Muscle layer of colon (tissue), 2 donors: ENCODE data around the gene TGFBRAP1.

Experiments used
- H3K27ac ChIP-seq: one replicate; pipeline ENCODE4 v1.7.0; 2013; ENCODE audit warnings: low read depth, mild to moderate bottlenecking, low read length, moderate library complexity
- H3K27me3 ChIP-seq, 2 donors: one replicate each; pipeline ENCODE4 v1.7.0; 2013; ENCODE audit warnings: low read length in 2 of 2, mild to moderate bottlenecking in 2 of 2; ENCODE audit not compliant: insufficient read depth in 2 of 2, control insufficient read depth in 1 of 2
- H3K36me3 ChIP-seq: one replicate; pipeline ENCODE4 v1.7.0; 2013; ENCODE audit warnings: mild to moderate bottlenecking, low read length; ENCODE audit not compliant: insufficient read depth
- H3K4me1 ChIP-seq: one replicate; pipeline ENCODE4 v1.7.0; 2013; ENCODE audit warnings: mild to moderate bottlenecking, low read length; ENCODE audit not compliant: insufficient read depth
- H3K4me3 ChIP-seq, 2 donors: one replicate each; pipeline ENCODE4 v1.7.0; 2013; ENCODE audit warnings: low read length in 2 of 2, low read depth in 1 of 2, mild to moderate bottlenecking in 1 of 2, moderate library complexity in 1 of 2
- H3K9ac ChIP-seq: one replicate; pipeline ENCODE4 v1.7.0; 2013; ENCODE audit warnings: low read length
- H3K9me3 ChIP-seq: one replicate; pipeline ENCODE4 v1.7.0; 2013; ENCODE audit warnings: mild to moderate bottlenecking, low read length
- donor health status: abdominal sarcoma.
- donor health status: Adenocarcinoma of cecum.

TGFBRAP1 gene

DNA sequence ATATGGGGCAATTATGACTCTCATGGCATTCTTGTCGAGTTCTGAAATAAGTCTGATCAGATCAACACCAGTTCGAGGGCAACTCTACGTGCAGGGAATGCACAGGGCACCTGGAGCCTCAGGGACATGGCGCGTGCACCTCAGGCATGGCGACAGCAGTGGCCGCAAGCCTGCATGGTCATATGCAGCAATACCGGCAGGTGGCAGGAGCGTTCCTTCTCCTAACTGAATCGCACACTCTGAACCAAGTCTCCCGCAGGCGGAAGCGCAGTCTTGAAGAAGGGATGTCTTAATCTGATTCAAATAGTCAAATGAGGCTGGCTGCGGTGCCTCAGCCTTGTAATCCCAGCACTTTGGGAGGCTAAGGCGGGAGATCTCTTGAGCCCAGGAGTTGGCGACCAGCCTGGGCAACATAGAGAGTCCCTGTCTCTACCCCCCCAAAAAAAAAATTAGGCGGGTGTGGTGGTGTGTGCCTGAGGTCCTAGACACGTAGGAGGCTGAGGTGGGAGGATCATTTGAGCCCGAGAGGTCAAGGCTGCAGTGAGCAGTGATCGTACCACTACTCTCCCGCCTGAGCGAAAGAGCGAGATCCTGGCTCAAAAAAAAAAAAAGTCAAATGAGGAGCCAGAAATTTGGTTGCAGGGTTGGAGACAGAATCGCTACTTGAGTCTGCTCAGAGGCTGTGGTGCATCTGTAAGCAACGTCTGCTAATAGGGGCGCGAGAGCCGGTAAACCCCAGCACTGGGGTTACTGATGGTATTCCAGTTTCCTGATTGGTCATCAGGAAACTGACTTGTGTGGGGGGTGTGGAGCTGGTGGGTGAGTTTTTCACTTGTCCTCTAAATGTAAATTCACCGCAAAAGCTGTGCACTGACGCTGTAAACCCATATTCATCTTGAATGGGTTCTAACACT is 40.5 kb upstream of the TGFBRAP1 start:
- H3K9ac ChIP-seq: no peak overlapping the region
- H3K4me3 ChIP-seq: no peak overlapping the region
- no peak overlapping the region for H3K27ac ChIP-seq
- H3K27me3 ChIP-seq: no peaks in the 10 kb centered on the region
- H3K9me3 ChIP-seq: no peaks in the 10 kb centered on the region
- peaks cover 37% of the 10 kb centered on the region for H3K36me3 ChIP-seq
- H3K4me1 ChIP-seq: peaks cover 44% of the 10 kb centered on the region

DNA sequence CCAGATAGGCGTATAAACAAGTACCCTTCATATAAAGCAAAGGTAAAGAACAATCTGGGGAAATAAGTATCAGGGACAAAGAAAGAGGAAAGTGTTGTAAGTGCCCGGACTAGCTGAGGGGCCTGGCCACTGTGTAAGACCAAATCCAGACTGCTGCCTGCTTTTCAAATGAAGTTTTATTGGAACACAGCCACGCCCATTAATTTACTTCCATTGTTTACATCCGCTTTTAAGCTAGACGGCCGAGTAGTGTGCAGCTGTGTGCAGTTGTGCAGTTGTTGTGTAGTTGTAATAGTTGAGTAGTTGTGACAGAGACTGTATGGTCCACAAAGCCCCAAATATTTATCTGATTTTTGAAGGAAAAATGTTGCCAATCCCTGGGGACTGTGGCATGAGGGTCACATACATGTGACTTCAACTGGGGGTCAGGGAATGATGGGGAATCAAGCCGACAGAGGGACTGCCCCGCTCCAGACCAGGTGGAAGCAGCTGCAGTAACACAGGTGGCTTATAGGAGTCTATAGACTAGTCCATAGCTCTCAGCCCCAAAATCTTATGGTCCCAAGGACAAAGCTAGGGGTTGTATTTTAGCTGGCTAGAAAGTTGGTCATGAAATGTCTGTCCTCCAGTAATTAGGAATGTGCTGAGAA is 39.3 kb upstream of the TGFBRAP1 start:
- no peak overlapping the region for H3K4me3 ChIP-seq
- no peak overlapping the region for H3K27ac ChIP-seq
- no peaks in the 10 kb centered on the region for H3K9me3 ChIP-seq
- peaks cover 32% of the 10 kb centered on the region for H3K4me1 ChIP-seq
- H3K27me3 ChIP-seq: no peaks in the 10 kb centered on the region
- no peak overlapping the region for H3K9ac ChIP-seq
- H3K36me3 ChIP-seq: peaks cover 48% of the 10 kb centered on the region

GRCh38 chr2:105365206-105365605 is 35.7 kb upstream of the TGFBRAP1 start:
- H3K27me3 ChIP-seq: no peaks in the 10 kb centered on the region
- H3K9ac ChIP-seq: no peak overlapping the region
- no peak overlapping the region for H3K27ac ChIP-seq
- H3K4me1 ChIP-seq: peaks cover 18% of the 10 kb centered on the region
- H3K36me3 ChIP-seq: peaks cover 58% of the 10 kb centered on the region
- no peak overlapping the region for H3K4me3 ChIP-seq
- no peaks in the 10 kb centered on the region for H3K9me3 ChIP-seq

DNA sequence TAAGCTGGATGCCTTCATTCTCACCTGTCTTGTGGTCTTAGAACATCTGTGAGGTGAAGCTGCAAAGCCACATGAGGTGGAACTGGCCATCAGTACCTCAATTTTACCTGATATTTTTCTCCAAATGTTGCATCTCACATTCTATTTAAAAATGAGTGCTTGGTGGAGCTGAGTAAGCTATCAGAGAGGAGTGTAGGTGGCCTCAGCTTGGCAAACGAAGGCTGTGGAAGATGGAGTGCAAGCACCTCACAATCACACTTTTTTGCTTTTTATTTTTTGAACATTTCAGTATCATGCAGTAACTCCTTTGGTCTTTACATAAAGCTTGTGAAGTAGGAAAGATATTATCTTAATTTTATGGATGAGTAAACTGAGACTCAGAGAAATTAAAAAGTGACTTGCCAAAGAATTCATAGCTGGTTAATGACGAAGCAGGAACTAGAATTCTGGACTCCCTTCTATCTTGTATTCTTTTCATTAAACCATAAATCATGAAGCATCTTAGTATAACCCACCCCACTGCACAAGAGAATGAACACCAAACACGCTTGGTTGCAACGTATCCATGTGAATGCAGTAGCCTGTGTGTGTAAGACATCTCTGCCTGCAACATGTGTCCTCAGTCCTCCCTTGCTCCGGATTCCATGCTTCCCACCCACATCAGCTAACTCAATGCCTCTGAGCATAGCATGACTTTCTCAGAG is 35.1 kb upstream of the TGFBRAP1 start:
- Histone ChIP-seq H3K4me1 (peaks cover 13% of the 10 kb centered on the region), H3K9ac (no peak overlapping the region), H3K27ac (no peak overlapping the region), H3K9me3 (no peaks in the 10 kb centered on the region), H3K27me3 (no peaks in the 10 kb centered on the region), H3K36me3 (peaks cover 61% of the 10 kb centered on the region), H3K4me3 (no peak overlapping the region)

- no peak overlapping the region for H3K9ac ChIP-seq
- H3K27ac ChIP-seq: no peak overlapping the region
- peaks cover 66% of the 10 kb centered on the region for H3K36me3 ChIP-seq
- H3K9me3 ChIP-seq: no peaks in the 10 kb centered on the region
- H3K27me3 ChIP-seq: no peaks in the 10 kb centered on the region
- no peaks in the 10 kb centered on the region for H3K4me1 ChIP-seq
- no peak overlapping the region for H3K4me3 ChIP-seq
Measured at GRCh38 chr2:105362862-105363591, 33.5 kb upstream of the TGFBRAP1 start.

- peaks cover 61% of the 10 kb centered on the region for H3K36me3 ChIP-seq
Measured at GRCh38 chr2:105361102-105361889, 31.8 kb upstream of the TGFBRAP1 start.

DNA sequence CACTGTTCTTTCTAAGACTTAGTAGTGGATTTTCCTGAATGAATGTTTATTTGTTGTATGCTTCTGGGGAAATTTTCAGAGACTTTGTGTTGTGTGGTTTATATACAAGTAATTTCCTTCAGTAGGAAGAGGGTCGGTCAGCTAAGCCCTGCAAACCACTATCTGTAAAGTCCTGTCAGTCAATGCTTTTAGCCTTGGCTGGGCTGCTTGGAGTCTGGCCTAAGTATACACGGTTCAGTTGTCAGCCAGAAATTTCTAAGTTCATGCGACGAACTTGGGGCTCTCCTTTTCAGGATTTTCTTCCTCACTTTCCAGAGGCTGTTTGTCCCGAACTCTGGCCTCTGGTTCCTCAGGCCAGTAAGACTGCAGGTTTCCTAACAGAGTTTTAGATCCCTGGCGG is 29.1 kb upstream of the TGFBRAP1 start:
- Histone ChIP-seq H3K36me3 (peaks cover 52% of the 10 kb centered on the region), H3K9me3 (no peaks in the 10 kb centered on the region), H3K4me1 (no peaks in the 10 kb centered on the region), H3K4me3 (no peak overlapping the region), H3K27me3 (no peaks in the 10 kb centered on the region), H3K9ac (no peak overlapping the region), H3K27ac (no peak overlapping the region)

More at GRCh38 chr2:105361102-105361889, 31.8 kb upstream of the TGFBRAP1 start:
- H3K4me1 ChIP-seq: no peaks in the 10 kb centered on the region
- no peak overlapping the region for H3K4me3 ChIP-seq
- H3K9me3 ChIP-seq: no peaks in the 10 kb centered on the region
- H3K27ac ChIP-seq: no peak overlapping the region
- no peak overlapping the region for H3K9ac ChIP-seq
- no peaks in the 10 kb centered on the region for H3K27me3 ChIP-seq

DNA sequence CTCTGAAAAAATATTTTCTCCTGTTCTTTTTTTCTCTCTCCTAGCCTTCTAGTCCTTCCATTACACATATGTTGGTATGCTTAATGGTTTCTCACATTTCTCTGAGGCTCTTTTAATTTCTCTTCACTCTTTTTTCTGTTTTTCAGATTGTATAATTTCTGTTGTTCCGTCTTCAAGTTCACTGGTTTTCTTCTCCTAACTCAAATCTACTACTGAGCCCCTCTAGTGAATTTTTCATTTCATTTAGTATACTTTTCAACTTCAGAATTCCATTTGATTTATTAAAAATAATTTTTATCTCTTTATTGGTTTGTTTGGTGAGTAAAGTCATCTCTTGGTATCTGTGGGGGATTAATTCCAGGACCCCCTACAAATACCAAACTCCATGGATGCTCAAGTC is 27.6 kb upstream of the TGFBRAP1 start:
- no peaks in the 10 kb centered on the region for H3K4me1 ChIP-seq
- H3K27ac ChIP-seq: no peak overlapping the region
- H3K9ac ChIP-seq: no peak overlapping the region
- no peaks in the 10 kb centered on the region for H3K9me3 ChIP-seq
- H3K36me3 ChIP-seq: peaks cover 47% of the 10 kb centered on the region
- H3K4me3 ChIP-seq: no peak overlapping the region
- no peaks in the 10 kb centered on the region for H3K27me3 ChIP-seq

GRCh38 chr2:105344704-105345345 is 15.3 kb upstream of the TGFBRAP1 start:
- no peaks in the 10 kb centered on the region for H3K27me3 ChIP-seq
- H3K27ac ChIP-seq: no peak overlapping the region
- no peak overlapping the region for H3K4me3 ChIP-seq
- no peak overlapping the region for H3K9ac ChIP-seq
- H3K36me3 ChIP-seq: peaks cover 51% of the 10 kb centered on the region
- no peaks in the 10 kb centered on the region for H3K9me3 ChIP-seq
- H3K4me1 ChIP-seq: no peaks in the 10 kb centered on the region

DNA sequence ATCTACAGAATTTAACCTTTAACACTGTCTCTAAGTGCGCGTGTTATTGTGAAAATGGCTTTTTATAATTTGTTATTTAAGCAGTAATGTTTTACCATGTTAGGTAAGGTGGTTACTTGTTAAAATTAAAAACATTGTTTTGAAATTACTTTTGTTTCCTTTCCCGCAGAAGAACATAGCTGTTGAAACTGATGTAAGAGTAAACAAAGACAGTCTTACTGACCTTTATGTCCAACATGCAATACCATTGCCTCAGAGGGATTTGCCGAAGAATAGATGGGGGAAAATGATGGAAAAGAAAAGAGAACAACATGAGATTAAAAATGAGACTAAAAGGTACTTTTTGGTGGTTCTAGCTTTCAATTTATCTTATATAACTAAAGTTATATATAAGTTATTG is 9.9 kb upstream of the TGFBRAP1 start:
- no peak overlapping the region for H3K4me3 ChIP-seq
- H3K27me3 ChIP-seq: no peaks in the 10 kb centered on the region
- H3K9ac ChIP-seq: no peak overlapping the region
- H3K36me3 ChIP-seq: peaks cover 19% of the 10 kb centered on the region
- H3K27ac ChIP-seq: no peak overlapping the region
- H3K9me3 ChIP-seq: no peaks in the 10 kb centered on the region
- peaks cover 26% of the 10 kb centered on the region for H3K4me1 ChIP-seq
